GM19467 (cell line): ENCODE data around the gene SAE1.
"Not testable (repeated sequence)": the region's sequence is repeated elsewhere in the genome, so short reads cannot be mapped to it uniquely, and the experiment has no call there.

ENCODE experiments used
- ATAC-seq: cut with Tn5 transposase; IDR thresholded peaks from one replicate; pipeline ENCODE4 v1.9.1; 2021; ENCODE audit warnings: mild to moderate bottlenecking, moderate library complexity; ENCODE audit not compliant: unreplicated experiment

The SAE1 gene

GRCh38 chr19:47232422-47233211 is 102.0 kb downstream of the SAE1 start:
- ATAC-seq, result no peak

- ATAC-seq, result no peak
Observed at GRCh38 chr19:47236072-47236675, 105.5 kb downstream of the SAE1 start.

GRCh38 chr19:47239152-47239551 is 108.5 kb downstream of the SAE1 start:
- ATAC-seq, result no peak

GRCh38 chr19:47239610-47240296 is 109.1 kb downstream of the SAE1 start:
- no peak for ATAC-seq

GRCh38 chr19:47240556-47240955 is 109.9 kb downstream of the SAE1 start:
- ATAC-seq, result no peak

GRCh38 chr19:47240996-47241918 is 110.6 kb downstream of the SAE1 start:
- ATAC-seq, result no peak

- no peak for ATAC-seq
Observed at GRCh38 chr19:47241919-47242577, 111.4 kb downstream of the SAE1 start.

- ATAC-seq, result no peak
Observed at GRCh38 chr19:47243364-47243775, 112.7 kb downstream of the SAE1 start.

GRCh38 chr19:47243776-47244547 is 113.3 kb downstream of the SAE1 start:
- ATAC-seq, result peak; percentile 56

GRCh38 chr19:47247308-47247990 is 116.8 kb downstream of the SAE1 start:
- ATAC-seq, result no peak

GRCh38 chr19:47253016-47253415 is 122.4 kb downstream of the SAE1 start:
- not testable (repeated sequence) for ATAC-seq

GRCh38 chr19:47253467-47253881 is 122.8 kb downstream of the SAE1 start:
- no peak for ATAC-seq

GRCh38 chr19:47253970-47254369 is 123.3 kb downstream of the SAE1 start:
- ATAC-seq, result no peak

GRCh38 chr19:47255879-47256692 is 125.5 kb downstream of the SAE1 start, which contains the start of gene CCDC9:
CCDC9 (plus strand) TSS chr19:47256525; CDS start chr19:47258401, 1,876 bp downstream.
- ATAC-seq, result peak; percentile 48

GRCh38 chr19:47256693-47257410 is 126.2 kb downstream of the SAE1 start:
- ATAC-seq, result peak; percentile 60

GRCh38 chr19:47257411-47258169 is 127.0 kb downstream of the SAE1 start:
- no peak for ATAC-seq

GRCh38 chr19:47258434-47258833 is 127.8 kb downstream of the SAE1 start:
- ATAC-seq, result no peak
